A549 (cell line): ENCODE data around the gene NOS1AP. TPM values are rescaled to one million over a fixed set of nuclear protein-coding genes. Genes with fewer than 3 reads are reported as not detected.

Experiments used
- ATAC-seq, 2 experiments: fragments of 200-7000 bp in 1 of 2; fragments of >200 bp in 1 of 2; cut with Nextera tagmentation in 1 of 2; cut with Tn5 transposase in 1 of 2; 3 replicates each; pipeline versions ENCODE4 v1.8.0 to v1.9.1; 2018 to 2020; ENCODE audit warnings: mild to moderate bottlenecking in 1 of 2, moderate library complexity in 1 of 2
- CTCF ChIA-PET: fragments of 300-600 bp; sonication (Branson Sonifier 250); formaldehyde crosslinking; extraction: SDS; loops from one replicate; lab custom pipeline; 2021; ENCODE audit warnings: antibody characterized with exemption, inconsistent platforms; lab: Yijun Ruan, JAX
- POLR2A ChIA-PET: fragments of 350-600 bp; formaldehyde crosslinking; extraction: SDS; loops from one replicate; lab custom pipeline; 2021; ENCODE audit warnings: antibody characterized with exemption, inconsistent platforms; lab: Yijun Ruan, JAX
- DNase-seq, 2 experiments: peaks; one replicate each; pipeline versions ENCODE4 v3.0.0 to v3.0.0-alpha.2; 2011 to 2016; ENCODE audit warnings: low read depth in 1 of 2, low spot score in 1 of 2
- FAIRE-seq: peaks from 2 replicates; lab custom pipeline; 2011; peaks lifted over from hg19 to GRCh38; lab: Jason Lieb, UNC
- H3K27ac ChIP-seq, 2 experiments: fragments of >200 bp; sonication (Bioruptor Twin); formaldehyde crosslinking; 3 replicates each; pipeline ENCODE4 v1.5.1; 2016 to 2017
- H3K4me1 ChIP-seq: fragments of >200 bp; sonication (Bioruptor Twin); formaldehyde crosslinking; 3 replicates; pipeline ENCODE4 v1.6.1; 2016
- H3K4me2 ChIP-seq: fragments of >200 bp; sonication (Bioruptor Twin); formaldehyde crosslinking; 3 replicates; pipeline ENCODE4 v1.6.1; 2016
- H3K4me3 ChIP-seq: fragments of >200 bp; sonication (Bioruptor Twin); formaldehyde crosslinking; 3 replicates; pipeline ENCODE4 v1.5.1; 2016
- H3K9me3 ChIP-seq: fragments of >200 bp; sonication (Bioruptor Twin); formaldehyde crosslinking; 3 replicates; pipeline ENCODE4 v1.6.1; 2016
- CBX8 ChIP-seq: fragments of 200-600 bp; sonication (generic); IDR thresholded peaks from 2 replicates; pipeline ENCODE4 v1.6.1; 2016
- CHD2 ChIP-seq: fragments of 150-350 bp; IDR thresholded peaks from 2 replicates; pipeline ENCODE4 v1.6.1; 2014; ENCODE audit warnings: low read length; ENCODE audit not compliant: partially characterized antibody
- CHD4 ChIP-seq: fragments of 200-600 bp; sonication (generic); IDR thresholded peaks from 2 replicates; pipeline ENCODE4 v1.6.1; 2016; ENCODE audit warnings: antibody characterized with exemption, mild to moderate bottlenecking, borderline replicate concordance
- E2F6 ChIP-seq: IDR thresholded peaks from 2 replicates; pipeline ENCODE4 v1.6.1; 2012; ENCODE audit warnings: low read depth, borderline replicate concordance
- EHMT2 ChIP-seq: fragments of 200-600 bp; sonication (generic); IDR thresholded peaks from 2 replicates; pipeline ENCODE4 v1.6.1; 2016; ENCODE audit warnings: antibody characterized with exemption, low read depth, mild to moderate bottlenecking, moderate library complexity
- ELK1 ChIP-seq: fragments of 150-350 bp; IDR thresholded peaks from 2 replicates; pipeline ENCODE4 v1.6.1; 2014; ENCODE audit warnings: low read depth, mild to moderate bottlenecking, low read length
- ESRRA ChIP-seq: fragments of 150-350 bp; IDR thresholded peaks from 2 replicates; pipeline ENCODE4 v1.6.1; 2014; ENCODE audit warnings: mild to moderate bottlenecking, low read length, borderline replicate concordance
- FOSB ChIP-seq: fragments of 250-450 bp; sonication (Bioruptor Pico); IDR thresholded peaks from 2 replicates; pipeline ENCODE4 v1.5.0; 2020; ENCODE audit warnings: mild to moderate bottlenecking, moderate library complexity
- FOSL2 ChIP-seq, 2 experiments: fragments of 450-650 bp in 1 of 2; fragments of >200 bp in 1 of 2; sonication (Bioruptor Twin) in 1 of 2; formaldehyde crosslinking; IDR thresholded peaks; 2 replicates each; pipeline versions ENCODE4 v1.5.0 to v1.6.1; 2016 to 2020; ENCODE audit warnings: mild to moderate bottlenecking in 1 of 2, moderate library complexity in 1 of 2
- GATA3 ChIP-seq: IDR thresholded peaks from 2 replicates; pipeline ENCODE4 v1.6.1; 2012; ENCODE audit warnings: borderline replicate concordance
- HES2 ChIP-seq: fragments of >200 bp; sonication (Bioruptor Twin); formaldehyde crosslinking; IDR thresholded peaks from 2 replicates; pipeline ENCODE4 v1.6.1; 2016
- HOXA7 ChIP-seq: fragments of 250-450 bp; sonication (Bioruptor Pico); IDR thresholded peaks from 2 replicates; pipeline ENCODE4 v1.5.0; 2020; ENCODE audit warnings: mild to moderate bottlenecking, moderate library complexity
- HOXB5 ChIP-seq: fragments of 250-450 bp; sonication (Bioruptor Pico); IDR thresholded peaks from 2 replicates; pipeline ENCODE4 v1.5.0; 2020; ENCODE audit warnings: mild to moderate bottlenecking, moderate library complexity
- JUN ChIP-seq, 2 experiments: fragments of >200 bp; sonication (Bioruptor Twin); formaldehyde crosslinking; IDR thresholded peaks; 2 replicates in 1 of 2; 3 replicates in 1 of 2; pipeline ENCODE4 v1.6.1; 2016 to 2017
- JUNB ChIP-seq: fragments of >200 bp; sonication (Bioruptor Twin); formaldehyde crosslinking; IDR thresholded peaks from 2 replicates; pipeline ENCODE4 v1.6.1; 2016
- KDM1A ChIP-seq: fragments of 200-600 bp; sonication (generic); IDR thresholded peaks from 2 replicates; pipeline ENCODE4 v1.6.1; 2016; ENCODE audit warnings: low read depth, mild to moderate bottlenecking
- MAX ChIP-seq: IDR thresholded peaks from 2 replicates; pipeline ENCODE4 v1.6.1; 2012
- RAD21 ChIP-seq, 2 experiments: fragments of >200 bp in 1 of 2; sonication (Bioruptor Twin) in 1 of 2; formaldehyde crosslinking in 1 of 2; IDR thresholded peaks in 1 of 2; conservative IDR thresholded peaks in 1 of 2; 2 replicates in 1 of 2; 3 replicates in 1 of 2; pipeline ENCODE4 v1.6.1; 2012 to 2018; ENCODE audit warnings: inconsistent platforms in 1 of 2
- RNF2 ChIP-seq: fragments of 200-600 bp; sonication (generic); IDR thresholded peaks from 2 replicates; pipeline ENCODE4 v1.6.1; 2016; ENCODE audit warnings: low read depth, mild to moderate bottlenecking, antibody characterized with exemption, moderate library complexity, borderline replicate concordance
- SMC3 ChIP-seq: fragments of >200 bp; sonication (Bioruptor Twin); formaldehyde crosslinking; IDR thresholded peaks from 3 replicates; pipeline ENCODE4 v1.6.1; 2018; ENCODE audit warnings: inconsistent platforms
- SREBF2 ChIP-seq: fragments of 450-650 bp; IDR thresholded peaks from 2 replicates; pipeline ENCODE4 v1.6.1; 2014; ENCODE audit warnings: mild to moderate bottlenecking, moderate library complexity
- TFCP2L1 ChIP-seq: fragments of 250-450 bp; sonication (Bioruptor Pico); IDR thresholded peaks from 2 replicates; pipeline ENCODE4 v1.5.0; 2021; ENCODE audit warnings: mild to moderate bottlenecking
- ZC3H11A ChIP-seq: fragments of 450-650 bp; IDR thresholded peaks from 2 replicates; pipeline ENCODE4 v1.6.1; 2014; ENCODE audit warnings: antibody characterized with exemption, mild to moderate bottlenecking
- ZFP36 ChIP-seq: fragments of 450-650 bp; IDR thresholded peaks from 2 replicates; pipeline ENCODE4 v1.6.1; 2014; ENCODE audit warnings: borderline replicate concordance; ENCODE audit not compliant: partially characterized antibody
- WGBS: methylation state at CpG from one replicate; pipeline ENCODE4 v1.1.6; 2017; ENCODE audit errors: missing lambda C conversion rate; 5-methylcytosine and 5-hydroxymethylcytosine counted together
- polyA plus RNA-seq, 4 experiments: library from polyadenylated mRNA; depleted of rRNA in 3 of 4; stranded (reverse); fragments of >200 nt; fragmentation: RNase III in 1 of 4; extraction: RNeasy Plus Mini Kit Qiagen cat#74134 plus additional on column Dnase treatment in 1 of 4; gene quantifications; 2 replicates in 3 of 4; 3 replicates in 1 of 4; pipeline ENCODE4 v1.2.3, GENCODE V29; 2011 to 2017
- TF ChIP-seq, protein P1 (sequence below): IDR thresholded peaks from 2 replicates; pipeline ENCODE4 v1.6.1; 2012
- TF ChIP-seq, protein P2 (sequence below): fragments of >200 bp; sonication (Bioruptor Twin); formaldehyde crosslinking; IDR thresholded peaks from 3 replicates; pipeline ENCODE4 v1.5.1; 2016
- TF ChIP-seq, protein P3 (sequence below): fragments of 250-450 bp; sonication (Bioruptor Pico); IDR thresholded peaks from 2 replicates; pipeline ENCODE4 v1.5.0; 2020; ENCODE audit warnings: low read depth, mild to moderate bottlenecking, moderate library complexity

NOS1AP gene
- polyA plus RNA-seq, 2 of the 4 experiments (the other 2 are of a cell fraction), result 0.17 to 0.25 TPM

DNA sequence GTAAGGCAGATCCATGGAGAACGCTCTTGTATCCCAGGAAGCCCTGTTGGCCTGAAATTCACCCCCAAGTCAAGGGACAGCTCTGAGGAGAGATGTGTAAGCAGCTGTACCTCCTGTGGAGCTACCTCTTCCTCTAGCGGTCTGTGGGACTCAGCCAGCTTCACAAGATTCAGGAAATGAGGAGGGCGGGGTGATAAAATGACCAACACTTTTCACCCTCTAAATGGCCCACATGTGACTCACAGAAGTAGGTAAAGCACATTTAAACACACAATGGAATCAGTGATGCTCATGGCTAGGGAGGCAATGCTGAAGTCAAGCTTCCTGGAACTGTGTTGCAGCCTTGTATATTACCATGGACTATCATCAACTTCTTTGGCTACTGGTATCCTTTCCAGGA is 342.5 kb downstream of the NOS1AP start, which contains the start of gene SH2D1B (continued):
- TF ChIP-seq E2F6 (no peak), ZFP36 (no peak)
- TF ChIP-seq, protein P1, sequence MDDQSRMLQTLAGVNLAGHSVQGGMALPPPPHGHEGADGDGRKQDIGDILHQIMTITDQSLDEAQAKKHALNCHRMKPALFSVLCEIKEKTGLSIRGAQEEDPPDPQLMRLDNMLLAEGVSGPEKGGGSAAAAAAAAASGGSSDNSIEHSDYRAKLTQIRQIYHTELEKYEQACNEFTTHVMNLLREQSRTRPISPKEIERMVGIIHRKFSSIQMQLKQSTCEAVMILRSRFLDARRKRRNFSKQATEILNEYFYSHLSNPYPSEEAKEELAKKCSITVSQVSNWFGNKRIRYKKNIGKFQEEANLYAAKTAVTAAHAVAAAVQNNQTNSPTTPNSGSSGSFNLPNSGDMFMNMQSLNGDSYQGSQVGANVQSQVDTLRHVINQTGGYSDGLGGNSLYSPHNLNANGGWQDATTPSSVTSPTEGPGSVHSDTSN, result no peak

DNA sequence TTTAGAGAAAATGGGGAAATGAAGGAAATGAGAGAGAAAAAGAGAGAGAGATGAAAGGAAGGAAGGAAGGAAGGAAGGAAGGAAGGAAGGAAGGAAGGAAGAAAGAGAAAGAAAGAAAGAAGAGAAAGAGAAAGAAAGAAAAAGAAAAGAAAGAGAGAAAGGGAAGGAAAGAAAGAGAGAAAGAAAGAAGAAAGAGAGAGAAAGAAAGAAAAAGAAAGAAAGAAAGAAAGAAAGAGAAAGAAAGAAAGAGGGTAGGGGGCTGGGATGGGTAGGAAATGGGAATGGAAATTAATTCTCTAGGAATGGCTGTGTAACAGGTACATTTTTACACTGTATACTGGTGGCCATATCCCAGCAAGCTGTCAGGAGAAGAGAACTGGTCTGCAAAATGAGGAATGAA is 346.7 kb downstream of the NOS1AP start:
- no peak for ATAC-seq
- H3K4me3 ChIP-seq, result no peak overlapping the region

GRCh38 chr1:162416909-162417308 is 347.4 kb downstream of the NOS1AP start:
- FAIRE-seq, result no peak
- no peak overlapping the region for H3K27ac ChIP-seq
- no peaks in the 10 kb centered on the region for H3K4me1 ChIP-seq
- no peaks in the 10 kb centered on the region for H3K9me3 ChIP-seq
- no peak overlapping the region for H3K4me2 ChIP-seq
- ATAC-seq, result no peak
- POLR2A ChIA-PET, result no interaction called here
- no peak for DNase-seq
- H3K4me3 ChIP-seq, result no peak overlapping the region
- 57% methylated on average over 2 of the region's 2 CpGs for WGBS
- CTCF ChIA-PET, result no interaction called here
- TF ChIP-seq JUNB, result no peak
- TF ChIP-seq ZC3H11A, result no peak
- no peak for TF ChIP-seq GATA3
- TF ChIP-seq HOXA7 (CRISPR knock-in tag), result no peak
- TF ChIP-seq SREBF2, result no peak
- TF ChIP-seq RAD21 (conservative IDR thresholded peaks at IDR 0.05 in 1 of 2, IDR thresholded peaks at IDR 0.05 in 1 of 2), result no peak
- TF ChIP-seq TFCP2L1 (CRISPR knock-in tag), result no peak
- no peak for TF ChIP-seq CHD4
- TF ChIP-seq CHD2, result no peak
- no peak for TF ChIP-seq RNF2
- TF ChIP-seq, protein P2, sequence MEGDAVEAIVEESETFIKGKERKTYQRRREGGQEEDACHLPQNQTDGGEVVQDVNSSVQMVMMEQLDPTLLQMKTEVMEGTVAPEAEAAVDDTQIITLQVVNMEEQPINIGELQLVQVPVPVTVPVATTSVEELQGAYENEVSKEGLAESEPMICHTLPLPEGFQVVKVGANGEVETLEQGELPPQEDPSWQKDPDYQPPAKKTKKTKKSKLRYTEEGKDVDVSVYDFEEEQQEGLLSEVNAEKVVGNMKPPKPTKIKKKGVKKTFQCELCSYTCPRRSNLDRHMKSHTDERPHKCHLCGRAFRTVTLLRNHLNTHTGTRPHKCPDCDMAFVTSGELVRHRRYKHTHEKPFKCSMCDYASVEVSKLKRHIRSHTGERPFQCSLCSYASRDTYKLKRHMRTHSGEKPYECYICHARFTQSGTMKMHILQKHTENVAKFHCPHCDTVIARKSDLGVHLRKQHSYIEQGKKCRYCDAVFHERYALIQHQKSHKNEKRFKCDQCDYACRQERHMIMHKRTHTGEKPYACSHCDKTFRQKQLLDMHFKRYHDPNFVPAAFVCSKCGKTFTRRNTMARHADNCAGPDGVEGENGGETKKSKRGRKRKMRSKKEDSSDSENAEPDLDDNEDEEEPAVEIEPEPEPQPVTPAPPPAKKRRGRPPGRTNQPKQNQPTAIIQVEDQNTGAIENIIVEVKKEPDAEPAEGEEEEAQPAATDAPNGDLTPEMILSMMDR, result no peak
- TF ChIP-seq SMC3, result no peak
- TF ChIP-seq FOSB (CRISPR knock-in tag), result no peak
- TF ChIP-seq HES2, result no peak
- TF ChIP-seq HOXB5 (CRISPR knock-in tag), result no peak
- no peak for TF ChIP-seq ELK1

More for the DNA sequence above, 346.7 kb downstream of the NOS1AP start:
- ChIA-PET POLR2A (no interaction called here), CTCF (no interaction called here)
- Histone ChIP-seq H3K9me3 (no peaks in the 10 kb centered on the region), H3K27ac (no peak overlapping the region), H3K4me1 (no peaks in the 10 kb centered on the region), H3K4me2 (no peak overlapping the region)
- no peak for DNase-seq
- TF ChIP-seq ESRRA (no peak), JUN (IDR thresholded peaks at IDR 0.05) (no peak), CBX8 (no peak), CHD2 (no peak), KDM1A (no peak), HOXB5 (CRISPR knock-in tag) (no peak), EHMT2 (no peak), ELK1 (no peak), E2F6 (no peak), MAX (no peak), FOSL2 (IDR thresholded peaks at IDR 0.05) (no peak), FOSL2 (CRISPR knock-in tag; IDR thresholded peaks at IDR 0.05) (no peak)
- TF ChIP-seq, protein P3, sequence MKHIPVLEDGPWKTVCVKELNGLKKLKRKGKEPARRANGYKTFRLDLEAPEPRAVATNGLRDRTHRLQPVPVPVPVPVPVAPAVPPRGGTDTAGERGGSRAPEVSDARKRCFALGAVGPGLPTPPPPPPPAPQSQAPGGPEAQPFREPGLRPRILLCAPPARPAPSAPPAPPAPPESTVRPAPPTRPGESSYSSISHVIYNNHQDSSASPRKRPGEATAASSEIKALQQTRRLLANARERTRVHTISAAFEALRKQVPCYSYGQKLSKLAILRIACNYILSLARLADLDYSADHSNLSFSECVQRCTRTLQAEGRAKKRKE (CRISPR knock-in tag), result no peak
- FAIRE-seq, result no peak
